Psoas muscle (tissue), 8 donors: ENCODE results near the gene TLE1. TPM values are rescaled to one million over a fixed set of nuclear protein-coding genes. Genes with fewer than 3 reads are reported as not detected.
A peak's percentile ranks its signal among the peaks of the same experiment; 100 is the strongest.

Source experiments
- ATAC-seq, 4 donors: fragments of 200-7000 bp; cut with Tn5 transposase; one replicate each; pipeline ENCODE4 v1.9.1; 2020; ENCODE audit warnings: moderate library complexity in 3 of 4, mild to moderate bottlenecking in 2 of 4
- DNase-seq, 2 donors: peaks; one replicate each; pipeline ENCODE4 v3.0.0-alpha.2; 2020
- H3K27ac ChIP-seq: fragments of 200-600 bp; one replicate; pipeline ENCODE4 v1.8.0; 2022
- H3K27me3 ChIP-seq, 3 donors: fragments of 200-600 bp in 1 of 3; one replicate each; pipeline versions ENCODE4 v1.6.1 to v1.8.0; 2013 to 2022; ENCODE audit warnings: low read length in 2 of 3, mild to moderate bottlenecking in 2 of 3, moderate library complexity in 1 of 3; ENCODE audit not compliant: insufficient read depth in 3 of 3
- H3K36me3 ChIP-seq, 2 donors: fragments of 200-600 bp in 1 of 2; one replicate each; pipeline versions ENCODE4 v1.6.1 to v1.8.0; 2013 to 2022; ENCODE audit warnings: low read depth in 1 of 2, mild to moderate bottlenecking in 1 of 2, moderate library complexity in 1 of 2; ENCODE audit not compliant: insufficient read depth in 1 of 2
- H3K4me1 ChIP-seq: fragments of 200-600 bp; one replicate; pipeline ENCODE4 v1.8.0; 2022
- H3K4me3 ChIP-seq: fragments of 200-600 bp; one replicate; pipeline ENCODE4 v1.8.0; 2022; ENCODE audit warnings: mild to moderate bottlenecking
- H3K9me3 ChIP-seq: fragments of 200-600 bp; one replicate; pipeline ENCODE4 v1.8.0; 2022
- WGBS, 3 donors: extraction: QIAGEN DNeasy Blood & Tissue Kit; methylation state at CpG; one replicate each; pipeline versions ENCODE4 v1.1.6 to v1.1.7; 2013; 5-methylcytosine and 5-hydroxymethylcytosine counted together
- intact Hi-C, 2 donors: fragments of 100-400 bp; cut with DNase I; formaldehyde crosslinking; loops; one replicate each; pipeline versions ENCODE4 v1.11.0 to v1.14.2; 2022
- polyA plus RNA-seq, 3 donors: library from polyadenylated mRNA; stranded (reverse); fragments of 200-250 nt; gene quantifications; one replicate each; pipeline ENCODE4 v1.2.3, GENCODE V29; 2013
- total RNA-seq, 4 donors: library from RNA; stranded (reverse); fragmentation: NEBNext Ultra II Directional in 2 of 4; extraction: Animal tissue kit (Norgen Biotek cat#: 25700) in 2 of 4; gene quantifications; one replicate each; pipeline versions ENCODE4 v1.2.1 to v1.2.4, GENCODE V29; 2021 to 2023
- TF ChIP-seq, protein P1 (sequence below): fragments of 200-600 bp; IDR thresholded peaks from one replicate; pipeline ENCODE4 v1.8.0; 2022; ENCODE audit warnings: antibody characterized with exemption
- donor health status: healthy with polysubstance abuse.
- donor health status: DM: no; HTN: no; CAD: no; lungs with moderate emphysema.
- donor health status: Bipolar disorder and iron deficiency.
- donor health status: healthy.
- donor health status: DM: yes; HTN: yes; CAD: no.
- donor health status: DM: no; HTN: no; CAD: no.
- donor health status: DM: no; HTN: no; CAD: no.
- donor health status: DM: yes; HTN: yes; CAD: no.

The TLE1 gene
- total and polyA plus RNA-seq, 7 donors = 14.6 to 46.7 (median 34.9) TPM

DNA sequence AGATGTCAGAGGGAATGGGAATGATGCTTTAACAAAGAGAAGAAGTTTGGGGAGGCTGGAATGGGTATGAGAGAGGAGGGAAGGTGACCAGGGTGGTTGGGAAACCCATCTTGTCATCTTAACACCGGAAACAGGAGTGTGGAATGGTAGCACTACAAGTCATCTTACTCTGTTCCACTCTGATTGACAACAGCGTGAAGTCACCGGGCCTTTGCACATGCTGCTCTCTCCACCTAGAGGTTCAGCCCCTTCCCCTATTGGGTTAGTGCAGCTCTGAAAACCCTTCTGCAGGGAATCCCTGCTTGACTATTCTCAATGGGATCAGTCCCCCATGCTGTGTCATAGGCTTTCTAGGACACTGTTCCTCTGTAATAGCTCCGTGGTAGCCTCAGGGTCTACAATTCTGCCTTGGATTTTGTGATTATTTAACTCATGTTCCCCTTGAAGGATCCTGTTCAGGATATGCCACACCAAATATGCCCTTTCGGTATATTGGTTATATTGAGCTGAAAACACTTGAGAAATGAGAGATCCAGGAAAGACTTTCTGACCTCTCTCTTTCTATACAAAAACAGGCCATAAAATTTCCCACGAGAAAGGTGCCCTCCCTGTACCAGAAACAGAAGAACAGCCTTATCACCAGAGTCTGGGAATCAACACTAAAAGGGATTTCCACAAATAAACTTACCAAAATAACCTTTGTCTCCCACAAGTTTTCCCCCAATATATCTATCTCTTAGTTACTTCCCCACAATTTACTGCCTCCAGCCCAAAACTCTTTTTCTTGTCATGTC, 86.3 kb downstream of the TLE1 start:
- no peaks in the 10 kb centered on the region for H3K9me3 ChIP-seq
- no peak overlapping the region for H3K4me3 ChIP-seq
- WGBS, 3 donors = 94 to 97% (median 95%) methylated on average over 6 of the region's 6 CpGs
- intact Hi-C loops = no loop called here
- ATAC-seq = no peak
- no peak for DNase-seq
- TF ChIP-seq, protein P1, sequence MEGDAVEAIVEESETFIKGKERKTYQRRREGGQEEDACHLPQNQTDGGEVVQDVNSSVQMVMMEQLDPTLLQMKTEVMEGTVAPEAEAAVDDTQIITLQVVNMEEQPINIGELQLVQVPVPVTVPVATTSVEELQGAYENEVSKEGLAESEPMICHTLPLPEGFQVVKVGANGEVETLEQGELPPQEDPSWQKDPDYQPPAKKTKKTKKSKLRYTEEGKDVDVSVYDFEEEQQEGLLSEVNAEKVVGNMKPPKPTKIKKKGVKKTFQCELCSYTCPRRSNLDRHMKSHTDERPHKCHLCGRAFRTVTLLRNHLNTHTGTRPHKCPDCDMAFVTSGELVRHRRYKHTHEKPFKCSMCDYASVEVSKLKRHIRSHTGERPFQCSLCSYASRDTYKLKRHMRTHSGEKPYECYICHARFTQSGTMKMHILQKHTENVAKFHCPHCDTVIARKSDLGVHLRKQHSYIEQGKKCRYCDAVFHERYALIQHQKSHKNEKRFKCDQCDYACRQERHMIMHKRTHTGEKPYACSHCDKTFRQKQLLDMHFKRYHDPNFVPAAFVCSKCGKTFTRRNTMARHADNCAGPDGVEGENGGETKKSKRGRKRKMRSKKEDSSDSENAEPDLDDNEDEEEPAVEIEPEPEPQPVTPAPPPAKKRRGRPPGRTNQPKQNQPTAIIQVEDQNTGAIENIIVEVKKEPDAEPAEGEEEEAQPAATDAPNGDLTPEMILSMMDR = no peak
- H3K27ac ChIP-seq = no peak overlapping the region
- H3K4me1 ChIP-seq = peaks cover 29% of the 10 kb centered on the region
- peaks cover 2 to 5% of the 10 kb centered on the region in 2 donors for H3K36me3 ChIP-seq
- H3K27me3 ChIP-seq = no peaks in the 10 kb centered on the region

DNA sequence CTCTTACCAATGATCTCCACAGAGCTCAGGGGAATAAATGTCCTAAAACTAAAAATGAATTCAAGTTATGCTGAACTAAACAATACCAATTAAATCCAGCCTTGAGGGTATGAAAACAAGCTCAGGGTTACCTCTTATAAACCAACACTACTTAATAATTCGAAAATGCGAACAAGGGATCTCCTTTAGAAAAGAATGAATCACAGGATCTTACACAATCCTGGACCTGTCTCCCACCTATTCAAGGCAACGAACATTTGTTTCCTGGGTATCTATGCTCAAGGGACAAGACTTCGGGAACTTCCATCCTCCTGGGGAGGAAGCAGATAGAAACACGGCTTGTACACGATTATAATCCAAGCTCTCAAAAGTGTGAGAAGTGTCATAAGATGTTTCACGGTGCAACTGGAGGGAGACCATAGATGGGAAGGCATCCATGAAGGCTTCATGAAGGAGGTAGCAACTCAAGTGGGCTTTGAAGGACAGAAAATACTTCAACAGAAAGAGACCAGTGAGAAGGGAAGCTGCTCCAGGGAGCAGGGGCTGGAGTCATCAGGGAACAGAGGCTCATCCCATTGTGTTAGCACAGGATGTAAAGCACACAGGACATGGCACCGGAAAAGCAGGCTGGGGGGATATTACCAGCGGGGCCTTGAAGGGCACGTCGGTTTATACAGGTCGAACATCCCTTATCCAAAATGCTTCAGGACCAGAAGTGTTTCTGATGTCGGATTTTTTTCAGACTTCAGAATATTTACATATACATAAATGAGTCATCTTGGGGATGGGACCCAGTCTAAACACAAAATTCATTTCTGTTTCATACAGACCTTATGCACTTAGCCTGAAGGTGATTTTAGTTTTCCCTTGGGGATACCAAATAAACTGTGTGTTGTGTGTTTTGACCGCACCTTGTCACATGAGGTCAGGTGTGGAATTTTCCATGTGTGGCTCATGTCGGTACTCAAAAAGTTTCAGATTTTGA, 87.4 kb downstream of the TLE1 start:
- H3K27me3 ChIP-seq = no peaks in the 10 kb centered on the region
- H3K4me3 ChIP-seq = no peak overlapping the region
- no peaks in the 10 kb centered on the region for H3K9me3 ChIP-seq
- DNase-seq (no peak), ATAC-seq (no peak)
- 75 to 80% (median 78%) methylated on average over 15 of the region's 15 CpGs for WGBS, 3 donors
- TF ChIP-seq, protein P1 = no peak
- H3K36me3 ChIP-seq = peaks cover 0 to 5% of the 10 kb centered on the region in 2 donors
- H3K27ac ChIP-seq = peak overlapping the region; percentile 43
- intact Hi-C loops = no loop called here
- H3K4me1 ChIP-seq = peaks cover 40% of the 10 kb centered on the region

DNA sequence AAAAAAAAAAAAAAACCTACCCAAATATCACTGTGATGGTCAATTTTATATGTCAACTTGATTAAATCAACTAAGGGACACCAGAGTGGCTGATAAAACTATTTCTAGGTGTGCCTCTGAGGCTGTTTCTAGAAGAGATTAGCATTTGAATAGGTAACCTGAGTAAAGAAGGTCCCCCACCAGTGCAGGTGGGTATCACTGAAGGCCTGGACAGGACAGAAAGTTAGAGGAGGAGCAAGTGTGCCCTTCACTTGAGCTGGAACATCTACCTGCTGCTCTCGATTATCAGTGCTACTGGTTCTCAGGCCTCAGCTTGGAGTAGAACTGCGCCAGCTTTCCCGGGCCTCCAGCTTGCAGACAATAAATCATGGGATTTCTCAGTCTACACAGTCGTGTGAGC, 88.7 kb downstream of the TLE1 start:
- peaks cover 0 to 5% of the 10 kb centered on the region in 2 donors for H3K36me3 ChIP-seq
- TF ChIP-seq, protein P1 = no peak
- peak overlapping the region; percentile 43 for H3K27ac ChIP-seq
- H3K4me3 ChIP-seq = no peak overlapping the region
- H3K27me3 ChIP-seq = no peaks in the 10 kb centered on the region
- intact Hi-C loops = no loop called here
- WGBS, 3 donors = 34 to 47% (median 36%) methylated on average over 4 of the region's 4 CpGs
- ATAC-seq (peak in 3 of 4 donors; percentile 42 to 46 (median 43)), DNase-seq (no peak)
- H3K4me1 ChIP-seq = peaks cover 43% of the 10 kb centered on the region
- H3K9me3 ChIP-seq = no peaks in the 10 kb centered on the region

DNA sequence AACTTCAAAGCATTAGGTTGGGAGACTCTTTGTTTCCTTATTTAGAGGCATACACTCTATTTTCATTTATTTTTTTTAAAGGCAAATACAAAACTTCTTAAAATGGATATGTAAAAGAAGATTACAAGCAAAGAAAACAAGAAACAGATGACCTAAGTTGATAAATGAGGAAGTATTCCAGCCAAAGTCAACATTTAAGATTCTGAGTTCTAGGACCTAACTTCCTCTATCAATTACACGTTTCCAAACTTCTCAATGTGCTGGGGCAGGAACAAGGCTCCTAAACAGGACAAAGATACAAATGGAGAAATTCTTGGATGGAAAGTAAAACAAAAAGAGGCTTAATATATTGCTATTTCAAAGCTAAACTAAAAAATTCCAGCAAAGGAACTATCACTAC, 89.5 kb downstream of the TLE1 start:
- Histone ChIP-seq H3K27me3 (no peaks in the 10 kb centered on the region), H3K36me3 (peaks cover 0 to 5% of the 10 kb centered on the region in 2 donors), H3K4me1 (peaks cover 43% of the 10 kb centered on the region), H3K27ac (peak overlapping the region; percentile 89), H3K4me3 (no peak overlapping the region), H3K9me3 (no peaks in the 10 kb centered on the region)
- DNase-seq = no peak
- 59 to 70% (median 61%) methylated on average over 1 of the region's 1 CpG for WGBS, 3 donors
- TF ChIP-seq, protein P1 = no peak
- intact Hi-C loops = loop anchor here (5.0 to 10.0 kb wide), 3 partner anchors 55 to 87 kb away; partner anchors contain the start of gene TLE1 (in 2 of the 2)
- no peak for ATAC-seq
